Measurements from ENCODE around the gene MYH11.
"Not testable (repeated sequence)": the region's sequence is repeated elsewhere in the genome, so short reads cannot be mapped to it uniquely, and the experiment has no call there.

DNA sequence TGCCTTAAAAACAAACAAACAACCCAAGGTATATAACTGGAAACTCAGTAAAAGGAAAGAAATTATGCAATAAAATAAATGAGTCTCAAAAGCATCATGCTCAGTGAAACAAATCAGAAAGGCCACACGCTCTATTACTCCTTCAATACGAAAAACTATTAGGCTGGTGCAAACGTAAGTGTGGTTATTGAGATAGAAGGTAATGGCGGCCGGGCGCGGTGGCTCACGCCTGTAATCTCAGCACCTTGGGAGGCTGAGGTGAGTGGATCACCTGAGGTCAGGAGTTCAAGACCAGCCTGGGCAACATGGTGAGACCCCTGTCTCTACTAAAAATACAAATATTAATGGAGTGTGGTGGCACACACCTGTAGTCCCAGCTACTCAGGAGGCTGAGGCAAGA is 17.6 kb downstream of the MYH11 start:
- TF ChIP-seq, protein P1, sequence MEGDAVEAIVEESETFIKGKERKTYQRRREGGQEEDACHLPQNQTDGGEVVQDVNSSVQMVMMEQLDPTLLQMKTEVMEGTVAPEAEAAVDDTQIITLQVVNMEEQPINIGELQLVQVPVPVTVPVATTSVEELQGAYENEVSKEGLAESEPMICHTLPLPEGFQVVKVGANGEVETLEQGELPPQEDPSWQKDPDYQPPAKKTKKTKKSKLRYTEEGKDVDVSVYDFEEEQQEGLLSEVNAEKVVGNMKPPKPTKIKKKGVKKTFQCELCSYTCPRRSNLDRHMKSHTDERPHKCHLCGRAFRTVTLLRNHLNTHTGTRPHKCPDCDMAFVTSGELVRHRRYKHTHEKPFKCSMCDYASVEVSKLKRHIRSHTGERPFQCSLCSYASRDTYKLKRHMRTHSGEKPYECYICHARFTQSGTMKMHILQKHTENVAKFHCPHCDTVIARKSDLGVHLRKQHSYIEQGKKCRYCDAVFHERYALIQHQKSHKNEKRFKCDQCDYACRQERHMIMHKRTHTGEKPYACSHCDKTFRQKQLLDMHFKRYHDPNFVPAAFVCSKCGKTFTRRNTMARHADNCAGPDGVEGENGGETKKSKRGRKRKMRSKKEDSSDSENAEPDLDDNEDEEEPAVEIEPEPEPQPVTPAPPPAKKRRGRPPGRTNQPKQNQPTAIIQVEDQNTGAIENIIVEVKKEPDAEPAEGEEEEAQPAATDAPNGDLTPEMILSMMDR (conservative IDR thresholded peaks at IDR 0.05; ENCODE audit: low read depth, low read length), result not testable (repeated sequence)
- not testable (repeated sequence) for TF ChIP-seq EZH2 (IDR thresholded peaks at IDR 0.05; ENCODE audit: borderline replicate concordance, low read depth, low read length, poor library complexity, severe bottlenecking)

All from A673 (cell line).